GM21515 (cell line): ENCODE data around the gene GDF11.

Experiments used
- ATAC-seq: cut with Tn5 transposase; IDR thresholded peaks from one replicate; pipeline ENCODE4 v1.9.1; 2021; ENCODE audit not compliant: unreplicated experiment

GDF11 gene

DNA sequence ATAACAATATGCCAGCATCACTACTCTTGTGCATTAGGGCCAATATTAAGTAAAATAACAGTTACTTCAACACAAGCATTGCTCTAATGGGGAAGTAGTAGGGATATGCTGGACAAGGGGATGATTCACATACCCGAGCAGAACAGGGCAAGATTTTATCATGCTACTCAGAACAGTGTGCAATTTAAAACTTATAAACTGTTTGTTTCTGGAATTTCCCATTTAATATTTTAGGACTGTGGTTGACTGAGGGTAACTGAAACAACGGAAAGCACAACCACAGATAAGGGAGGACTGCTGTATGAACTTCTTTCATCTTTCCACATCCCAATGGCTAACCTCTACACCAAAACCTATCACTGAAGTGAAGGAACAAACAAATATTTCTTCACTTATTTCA is 37.8 kb downstream of the GDF11 start:
- no peak for ATAC-seq

DNA sequence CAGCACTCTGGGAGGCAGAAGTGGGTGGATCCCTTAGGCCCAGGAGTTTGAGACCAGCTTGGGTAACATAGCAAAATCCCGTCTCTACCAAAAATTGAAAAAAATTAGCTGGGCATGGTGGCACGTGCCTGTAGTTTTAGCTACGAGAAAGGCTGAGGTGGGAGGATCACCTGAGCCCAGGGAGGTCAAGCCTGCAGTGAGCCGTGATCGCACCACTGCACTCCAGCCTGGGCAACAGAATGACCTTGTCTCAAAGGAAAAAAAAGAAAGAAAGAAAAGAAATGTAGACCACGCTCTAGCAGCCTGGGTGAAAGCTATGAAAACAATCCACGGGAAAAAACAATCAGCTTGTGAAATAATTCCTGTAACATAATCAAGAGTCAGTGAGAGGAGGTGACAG is 45.6 kb downstream of the GDF11 start:
- ATAC-seq: no peak

DNA sequence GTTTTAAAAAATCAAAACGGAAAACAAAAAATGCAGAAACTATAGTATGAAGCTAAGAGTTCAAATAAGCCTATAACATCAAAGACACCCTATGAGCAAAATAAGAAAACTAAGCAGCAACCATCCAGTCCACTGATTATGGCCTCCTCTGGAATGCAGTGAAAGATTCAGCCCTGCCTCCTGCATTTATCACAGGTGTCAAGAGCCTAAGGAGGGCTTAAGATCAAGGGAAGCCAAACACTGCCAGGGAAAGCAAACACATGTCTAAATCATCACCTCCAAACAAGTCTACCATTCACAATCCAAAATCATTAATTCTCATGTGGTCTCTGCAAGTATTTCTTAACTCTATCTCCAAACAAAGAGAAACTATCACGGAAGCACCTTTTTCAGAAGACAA is 46.2 kb downstream of the GDF11 start:
- ATAC-seq: no peak

DNA sequence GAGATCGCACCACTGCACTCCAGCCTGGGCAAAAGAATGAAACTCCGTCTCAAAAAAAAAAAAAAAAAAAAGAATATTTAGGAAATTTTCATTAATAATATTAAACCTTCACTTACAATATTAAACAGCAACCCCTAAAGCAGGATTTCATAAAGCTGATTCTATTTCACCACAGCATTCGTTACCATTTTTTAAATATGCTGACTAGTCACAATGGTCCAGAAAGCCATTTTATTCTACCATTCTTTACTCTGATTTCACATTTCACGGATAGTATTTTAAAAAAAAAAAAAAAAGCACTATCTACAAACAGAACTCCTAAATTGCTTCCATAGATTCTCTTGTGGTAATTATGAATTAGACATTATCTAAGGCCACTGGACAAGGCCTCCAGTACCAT is 47.0 kb downstream of the GDF11 start:
- ATAC-seq: no peak

DNA sequence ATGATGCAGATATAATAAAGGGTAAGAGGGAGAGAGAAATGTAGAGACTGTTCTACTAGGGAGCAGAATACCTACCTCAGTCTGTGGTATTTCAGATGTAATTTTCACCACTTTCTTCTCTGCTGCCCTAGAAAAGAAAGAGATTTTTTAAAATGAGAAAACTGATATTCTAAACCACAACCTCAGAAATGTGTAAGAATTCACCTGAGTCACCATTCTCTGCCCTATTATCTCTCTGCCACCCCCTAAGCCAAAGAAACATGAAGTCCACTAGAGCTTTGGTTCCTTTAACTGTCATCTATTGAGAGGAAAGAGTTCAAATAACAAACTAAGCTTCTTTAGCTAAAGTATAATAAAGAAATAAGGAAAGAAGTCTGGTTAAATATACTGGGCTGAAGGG is 53.0 kb downstream of the GDF11 start:
- ATAC-seq: no peak

DNA sequence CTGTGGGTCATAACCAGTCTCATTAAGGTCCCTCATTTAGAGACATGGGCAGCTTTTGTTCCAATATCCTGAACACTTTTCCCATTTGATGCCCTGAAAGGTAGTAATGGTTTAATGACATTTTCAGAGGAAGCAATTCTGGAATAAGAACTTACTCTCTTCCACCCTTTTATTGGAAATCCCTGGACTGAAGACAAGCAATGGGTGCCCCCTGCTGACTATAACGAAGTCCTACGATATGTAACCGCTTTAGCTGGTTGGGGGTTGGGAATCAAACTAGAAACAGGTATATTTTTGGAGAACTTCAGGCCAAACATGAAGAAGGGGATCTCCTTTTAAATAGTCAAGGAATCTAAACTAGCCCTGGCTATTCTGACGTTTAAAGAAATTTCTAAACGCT is 54.1 kb downstream of the GDF11 start:
- no peak for ATAC-seq

DNA sequence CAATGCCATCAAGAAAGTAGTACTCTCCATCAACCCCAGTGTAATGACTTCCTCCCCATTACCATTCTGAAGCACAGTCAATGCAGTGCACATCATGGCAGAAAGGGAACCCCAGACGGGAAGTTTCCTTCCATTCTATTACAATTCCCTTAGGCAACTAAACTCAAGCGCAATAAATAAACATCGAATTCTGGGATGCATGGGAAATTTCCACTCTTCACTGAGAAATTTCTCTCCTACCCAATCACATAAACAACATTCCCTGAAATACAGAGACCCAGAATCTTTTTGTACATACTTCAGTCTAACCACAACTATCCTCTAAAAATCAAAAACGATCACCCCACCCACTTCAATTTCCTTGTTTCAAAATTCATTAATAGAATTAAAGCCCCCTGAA is 54.6 kb downstream of the GDF11 start:
- ATAC-seq: no peak
